Measurements from ENCODE around the gene PCDHGC4. TPM values are rescaled to one million over a fixed set of nuclear protein-coding genes. Genes with fewer than 3 reads are reported as not detected.

Gene PCDHGC4
- total and polyA plus RNA-seq, 2 of the 13 experiments (the other 11 are each of a cell fraction or from before 2014, with no cell fraction given), result 0.07 TPM; not detected in 1

GRCh38 chr5:141496038-141496437 lies 11.2 kb downstream of the PCDHGC4 start:
- no peak overlapping the region for H2AFZ ChIP-seq (ENCODE audit: low read length)
- in situ Hi-C loops (cut with HindIII; ENCODE audit: extremely low pct_ligation_motif_present, low pct_unique_long_range_greater_than_20kb), result no loop called here
- DNase-seq (ENCODE audit: low spot score) (no peak), FAIRE-seq (no peak), ATAC-seq (no peak)
- CTCF ChIA-PET (ENCODE audit: low intra/inter-chr PET ratio, low total read pairs), result no interaction called here
- H3K9ac ChIP-seq (ENCODE audit: insufficient read depth, low read depth, low read length), result no peak overlapping the region
- H3K4me3 ChIP-seq (replicated peaks in 1 of 3; ENCODE audit: insufficient read depth in 1 of 3, low read depth in 2 of 3, low read length in 3 of 3), result no peak overlapping the region
- no peaks in the 10 kb centered on the region for H3K4me1 ChIP-seq (ENCODE audit: insufficient read depth, low read length)
- no peak for TF ChIP-seq NCOR1 (IDR thresholded peaks at IDR 0.05; ENCODE audit: borderline replicate concordance, low read length)
- TF ChIP-seq FLYWCH1 (CRISPR knock-in tag; IDR thresholded peaks at IDR 0.05), result no peak
- no peak for TF ChIP-seq MLX (CRISPR knock-in tag; IDR thresholded peaks at IDR 0.05)
- no peak for TF ChIP-seq HBP1 (CRISPR knock-in tag; IDR thresholded peaks at IDR 0.05; ENCODE audit: low read depth)
- TF ChIP-seq ZEB1 (IDR thresholded peaks at IDR 0.05; ENCODE audit: insufficient replicate concordance, low read depth), result no peak
- TF ChIP-seq MED1 (CRISPR knock-in tag; IDR thresholded peaks at IDR 0.05), result no peak
- no peak for TF ChIP-seq PAX8 (CRISPR knock-in tag; IDR thresholded peaks at IDR 0.05; ENCODE audit: borderline replicate concordance)
- no peak for TF ChIP-seq ZNF724P (CRISPR knock-in tag; IDR thresholded peaks at IDR 0.05; ENCODE audit: borderline replicate concordance)
- TF ChIP-seq FOXO4 (CRISPR knock-in tag; conservative IDR thresholded peaks at IDR 0.05), result no peak
- TF ChIP-seq WIZ (CRISPR knock-in tag; IDR thresholded peaks at IDR 0.05), result no peak
- no peak for TF ChIP-seq NFKBIZ (CRISPR knock-in tag; IDR thresholded peaks at IDR 0.05)
- TF ChIP-seq ZNF83 (CRISPR knock-in tag; IDR thresholded peaks at IDR 0.05; ENCODE audit: borderline replicate concordance), result no peak
- no peak for TF ChIP-seq BHLHE40 (IDR thresholded peaks at IDR 0.05; ENCODE audit: low read length)
- TF ChIP-seq ZBTB46 (CRISPR knock-in tag; IDR thresholded peaks at IDR 0.05; ENCODE audit: borderline replicate concordance), result no peak
- no peak for TF ChIP-seq ZNF800 (CRISPR knock-in tag; IDR thresholded peaks at IDR 0.05)
- no peak for TF ChIP-seq ZNF598 (CRISPR knock-in tag; IDR thresholded peaks at IDR 0.05; ENCODE audit: borderline replicate concordance)
- TF ChIP-seq SCMH1 (CRISPR knock-in tag; IDR thresholded peaks at IDR 0.05; ENCODE audit: borderline replicate concordance), result no peak
- no peak overlapping the region for H3K4me2 ChIP-seq (ENCODE audit: low read depth, low read length)
- 33% methylated on average over 4 of the region's 4 CpGs for WGBS (ENCODE audit: low lambda C conversion rate)
- intact Hi-C loops (cut with micrococcal nuclease; ENCODE audit: unreplicated experiment), result no loop called here
- H3K27me3 ChIP-seq (ENCODE audit: control insufficient read depth in 1 of 2, insufficient read depth in 2 of 2, low read length in 2 of 2), result peaks cover 1 to 15% of the 10 kb centered on the region in 2 experiments; a peak in 2 of 5 replicates
- BruUV-seq (replicated peaks), result no TSS peak
- no peaks in the 10 kb centered on the region for H4K20me1 ChIP-seq (ENCODE audit: insufficient read depth, low read length)
- H3K9me3 ChIP-seq (ENCODE audit: low read length), result no peaks in the 10 kb centered on the region
- no peaks in the 10 kb centered on the region for H3K79me2 ChIP-seq (ENCODE audit: insufficient read depth, low read length)
- no peaks in the 10 kb centered on the region for H3K36me3 ChIP-seq (replicated peaks in 1 of 2; ENCODE audit: control insufficient read depth in 1 of 2, insufficient read depth in 2 of 2, low read length in 2 of 2)
- POLR2A ChIA-PET, result no interaction called here
- H3K27ac ChIP-seq (ENCODE audit: extremely low read length, insufficient read depth, low read length), result no peak overlapping the region

Measured in HepG2 (cell line).